Ishikawa (cell line): ENCODE data around the gene SNAPIN.

Experiments
- MAX ChIP-seq: IDR thresholded peaks from 2 replicates; pipeline ENCODE4 v1.6.1; 2012
- NFIC ChIP-seq: IDR thresholded peaks from 2 replicates; pipeline ENCODE4 v1.6.1; 2012
- REST ChIP-seq: IDR thresholded peaks from 2 replicates; pipeline ENCODE4 v1.6.1; 2012; ENCODE audit warnings: low read depth, mild to moderate bottlenecking

GRCh38 chr1:153682730-153683129, 24.2 kb downstream of the SNAPIN start:
- TF ChIP-seq NFIC (no peak), MAX (no peak), REST (no peak)
